ENCODE data around the gene PSME2.

PSME2 gene

DNA sequence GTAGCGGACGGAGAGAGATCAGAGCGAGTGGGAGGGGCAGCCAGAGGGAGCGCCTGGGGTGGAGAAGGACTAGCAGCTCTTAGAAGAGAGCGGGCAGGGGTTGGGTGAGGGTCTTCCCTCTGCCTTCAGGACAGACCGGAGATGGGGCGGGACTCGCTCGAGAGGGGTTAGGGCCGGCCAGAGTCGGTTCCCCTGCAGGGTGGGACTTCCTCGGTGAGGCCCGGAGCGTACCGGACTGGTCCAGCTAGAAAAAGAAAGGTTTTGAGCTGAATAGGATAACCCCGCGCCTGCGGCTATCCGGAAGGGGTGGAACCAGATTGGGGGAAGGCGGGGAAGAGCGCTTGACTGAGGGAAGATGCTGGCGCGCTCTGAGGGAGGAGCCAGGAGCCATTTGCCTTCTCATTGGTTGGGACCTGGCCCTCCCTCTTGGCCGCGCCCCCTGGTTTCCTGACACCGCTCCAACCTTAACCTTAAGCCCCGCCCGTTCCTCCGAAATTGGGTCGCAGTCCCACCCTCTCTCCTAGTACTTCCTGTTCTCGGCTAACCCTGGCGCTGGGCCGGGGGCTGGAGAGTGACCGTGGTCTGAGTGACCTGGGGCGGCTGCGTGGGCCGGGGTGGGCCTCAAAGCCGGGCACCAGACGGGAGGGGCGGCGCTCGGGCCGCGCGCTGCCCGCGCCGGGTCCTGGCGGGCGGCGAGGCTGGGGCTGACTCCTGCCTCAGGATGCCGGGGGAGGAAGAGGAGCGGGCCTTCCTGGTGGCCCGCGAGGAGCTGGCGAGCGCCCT is 759 bp upstream of the PSME2 start, which contains the start of gene RNF31:
Gene RNF31, plus strand, starts transcription at position 521 of the 783 bp plus-strand sequence. Its CDS starts 201 bp downstream, at position 722.
- Histone ChIP-seq H3K4me3 (replicated peaks; ENCODE audit: insufficient read depth, low read length) (peak within 1 kb of the TSS; percentile 96), H3K27me3 (ENCODE audit: insufficient read depth, poor library complexity, severe bottlenecking) (no peaks in the 10 kb centered on the region), H3K27ac (replicated peaks) (peak within 1 kb of the TSS; percentile 72)
- peak; percentile 97 to 99 for DNase-seq (ENCODE audit: low read depth in 1 of 2, low spot score in 1 of 2)
- TF ChIP-seq, protein P1, sequence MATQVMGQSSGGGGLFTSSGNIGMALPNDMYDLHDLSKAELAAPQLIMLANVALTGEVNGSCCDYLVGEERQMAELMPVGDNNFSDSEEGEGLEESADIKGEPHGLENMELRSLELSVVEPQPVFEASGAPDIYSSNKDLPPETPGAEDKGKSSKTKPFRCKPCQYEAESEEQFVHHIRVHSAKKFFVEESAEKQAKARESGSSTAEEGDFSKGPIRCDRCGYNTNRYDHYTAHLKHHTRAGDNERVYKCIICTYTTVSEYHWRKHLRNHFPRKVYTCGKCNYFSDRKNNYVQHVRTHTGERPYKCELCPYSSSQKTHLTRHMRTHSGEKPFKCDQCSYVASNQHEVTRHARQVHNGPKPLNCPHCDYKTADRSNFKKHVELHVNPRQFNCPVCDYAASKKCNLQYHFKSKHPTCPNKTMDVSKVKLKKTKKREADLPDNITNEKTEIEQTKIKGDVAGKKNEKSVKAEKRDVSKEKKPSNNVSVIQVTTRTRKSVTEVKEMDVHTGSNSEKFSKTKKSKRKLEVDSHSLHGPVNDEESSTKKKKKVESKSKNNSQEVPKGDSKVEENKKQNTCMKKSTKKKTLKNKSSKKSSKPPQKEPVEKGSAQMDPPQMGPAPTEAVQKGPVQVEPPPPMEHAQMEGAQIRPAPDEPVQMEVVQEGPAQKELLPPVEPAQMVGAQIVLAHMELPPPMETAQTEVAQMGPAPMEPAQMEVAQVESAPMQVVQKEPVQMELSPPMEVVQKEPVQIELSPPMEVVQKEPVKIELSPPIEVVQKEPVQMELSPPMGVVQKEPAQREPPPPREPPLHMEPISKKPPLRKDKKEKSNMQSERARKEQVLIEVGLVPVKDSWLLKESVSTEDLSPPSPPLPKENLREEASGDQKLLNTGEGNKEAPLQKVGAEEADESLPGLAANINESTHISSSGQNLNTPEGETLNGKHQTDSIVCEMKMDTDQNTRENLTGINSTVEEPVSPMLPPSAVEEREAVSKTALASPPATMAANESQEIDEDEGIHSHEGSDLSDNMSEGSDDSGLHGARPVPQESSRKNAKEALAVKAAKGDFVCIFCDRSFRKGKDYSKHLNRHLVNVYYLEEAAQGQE (IDR thresholded peaks at IDR 0.05; ENCODE audit: insufficient replicate concordance, low read depth): peak; percentile 10
- TF ChIP-seq GABPA (IDR thresholded peaks at IDR 0.05; ENCODE audit: low read depth) (peak; percentile 47; the same call in 1 of the 2 replicates), POLR2AphosphoS5 (IDR thresholded peaks at IDR 0.05; ENCODE audit: low read depth) (no peak; the same call in none of the 2 replicates)

- peak in 1 of 2 experiments; percentile 33 for DNase-seq (ENCODE audit: low read depth in 1 of 2, low spot score in 1 of 2)
- no peak for TF ChIP-seq SPI1 (IDR thresholded peaks at IDR 0.05; ENCODE audit: borderline replicate concordance, low read depth)
- TF ChIP-seq GABPA (IDR thresholded peaks at IDR 0.05; ENCODE audit: low read depth): no peak
- no peak for TF ChIP-seq POLR2AphosphoS5 (IDR thresholded peaks at IDR 0.05; ENCODE audit: low read depth)
- Histone ChIP-seq H3K27ac (replicated peaks) (peak overlapping the region; percentile 72), H3K4me3 (replicated peaks; ENCODE audit: insufficient read depth, low read length) (peak overlapping the region; percentile 96), H3K27me3 (ENCODE audit: insufficient read depth, poor library complexity, severe bottlenecking) (no peaks in the 10 kb centered on the region)
Observed at GRCh38 chr14:24145690-24146452, 539 bp downstream of the PSME2 start.

GRCh38 chr14:24145219-24145618 is 1.2 kb downstream of the PSME2 start:
- DNase-seq (ENCODE audit: low read depth in 1 of 2, low spot score in 1 of 2): no peak
- no peak for TF ChIP-seq POLR2AphosphoS5 (IDR thresholded peaks at IDR 0.05; ENCODE audit: low read depth)
- TF ChIP-seq SPI1 (IDR thresholded peaks at IDR 0.05; ENCODE audit: borderline replicate concordance, low read depth): no peak
- TF ChIP-seq, protein P2, sequence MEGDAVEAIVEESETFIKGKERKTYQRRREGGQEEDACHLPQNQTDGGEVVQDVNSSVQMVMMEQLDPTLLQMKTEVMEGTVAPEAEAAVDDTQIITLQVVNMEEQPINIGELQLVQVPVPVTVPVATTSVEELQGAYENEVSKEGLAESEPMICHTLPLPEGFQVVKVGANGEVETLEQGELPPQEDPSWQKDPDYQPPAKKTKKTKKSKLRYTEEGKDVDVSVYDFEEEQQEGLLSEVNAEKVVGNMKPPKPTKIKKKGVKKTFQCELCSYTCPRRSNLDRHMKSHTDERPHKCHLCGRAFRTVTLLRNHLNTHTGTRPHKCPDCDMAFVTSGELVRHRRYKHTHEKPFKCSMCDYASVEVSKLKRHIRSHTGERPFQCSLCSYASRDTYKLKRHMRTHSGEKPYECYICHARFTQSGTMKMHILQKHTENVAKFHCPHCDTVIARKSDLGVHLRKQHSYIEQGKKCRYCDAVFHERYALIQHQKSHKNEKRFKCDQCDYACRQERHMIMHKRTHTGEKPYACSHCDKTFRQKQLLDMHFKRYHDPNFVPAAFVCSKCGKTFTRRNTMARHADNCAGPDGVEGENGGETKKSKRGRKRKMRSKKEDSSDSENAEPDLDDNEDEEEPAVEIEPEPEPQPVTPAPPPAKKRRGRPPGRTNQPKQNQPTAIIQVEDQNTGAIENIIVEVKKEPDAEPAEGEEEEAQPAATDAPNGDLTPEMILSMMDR (IDR thresholded peaks at IDR 0.05; ENCODE audit: insufficient read depth, low read length): no peak
- TF ChIP-seq, protein P1 (IDR thresholded peaks at IDR 0.05; ENCODE audit: insufficient replicate concordance, low read depth): no peak
- TF ChIP-seq GABPA (IDR thresholded peaks at IDR 0.05; ENCODE audit: low read depth): no peak
- Histone ChIP-seq H3K27ac (replicated peaks) (no peak overlapping the region), H3K4me3 (replicated peaks; ENCODE audit: insufficient read depth, low read length) (peak overlapping the region; percentile 96), H3K27me3 (ENCODE audit: insufficient read depth, poor library complexity, severe bottlenecking) (no peaks in the 10 kb centered on the region)

- no peak overlapping the region for H3K27ac ChIP-seq (replicated peaks)
- no peaks in the 10 kb centered on the region for H3K27me3 ChIP-seq (ENCODE audit: insufficient read depth, poor library complexity, severe bottlenecking)
- no peak for DNase-seq (ENCODE audit: low read depth in 1 of 2, low spot score in 1 of 2)
- H3K4me3 ChIP-seq (replicated peaks; ENCODE audit: insufficient read depth, low read length): no peak overlapping the region
- TF ChIP-seq, protein P1 (IDR thresholded peaks at IDR 0.05; ENCODE audit: insufficient replicate concordance, low read depth): no peak
- no peak for TF ChIP-seq SPI1 (IDR thresholded peaks at IDR 0.05; ENCODE audit: borderline replicate concordance, low read depth)
- TF ChIP-seq, protein P2 (IDR thresholded peaks at IDR 0.05; ENCODE audit: insufficient read depth, low read length): no peak
- no peak for TF ChIP-seq GABPA (IDR thresholded peaks at IDR 0.05; ENCODE audit: low read depth)
Observed at GRCh38 chr14:24144451-24144850, 2.0 kb downstream of the PSME2 start.
